Mesendoderm (in vitro differentiated cells): Measurements from ENCODE around the gene SLC30A1.

ENCODE experiments used
- DNase-seq: peaks from one replicate; pipeline ENCODE4 v3.0.0; 2013
- H2AK5ac ChIP-seq: 2 replicates; pipeline ENCODE4 v1.6.1; 2013; ENCODE audit warnings: low read length, inconsistent platforms
- H2BK120ac ChIP-seq: 2 replicates; pipeline ENCODE4 v1.6.1; 2013; ENCODE audit warnings: low read depth, mild to moderate bottlenecking, low read length, moderate library complexity, mixed read lengths
- H2BK15ac ChIP-seq: replicated peaks from 2 replicates; pipeline ENCODE4 v1.6.1; 2013; ENCODE audit warnings: low read depth, mild to moderate bottlenecking, moderate library complexity
- H2BK5ac ChIP-seq: 2 replicates; pipeline ENCODE4 v1.6.1; 2013; ENCODE audit warnings: low read length, inconsistent platforms
- H3K18ac ChIP-seq: 2 replicates; pipeline ENCODE4 v1.6.1; 2013; ENCODE audit warnings: mild to moderate bottlenecking, low read length, mixed read lengths
- H3K23ac ChIP-seq: one replicate; pipeline ENCODE4 v1.6.1; 2013; ENCODE audit warnings: low read length
- H3K27ac ChIP-seq: 2 replicates; pipeline ENCODE4 v1.5.1; 2013; ENCODE audit warnings: low read depth, mild to moderate bottlenecking, inconsistent platforms, low read length, moderate library complexity
- H3K27me3 ChIP-seq: 2 replicates; pipeline ENCODE4 v1.6.1; 2013; ENCODE audit warnings: low read length, control low read depth, mild to moderate bottlenecking, inconsistent platforms; ENCODE audit not compliant: insufficient read depth, poor library complexity
- H3K36me3 ChIP-seq: 2 replicates; pipeline ENCODE4 v1.6.1; 2013; ENCODE audit warnings: low read length, inconsistent platforms; ENCODE audit not compliant: control insufficient read depth, insufficient read depth
- H3K4ac ChIP-seq: one replicate; pipeline ENCODE4 v1.6.1; 2013; ENCODE audit warnings: low read depth, mild to moderate bottlenecking, low read length, moderate library complexity
- H3K4me1 ChIP-seq: 2 replicates; pipeline ENCODE4 v1.6.1; 2013; ENCODE audit warnings: low read depth, low read length, inconsistent platforms; ENCODE audit not compliant: control insufficient read depth
- H3K4me2 ChIP-seq: 2 replicates; pipeline ENCODE4 v1.6.1; 2013; ENCODE audit warnings: low read length
- H3K4me3 ChIP-seq: 2 replicates; pipeline ENCODE4 v1.5.1; 2013; ENCODE audit warnings: mild to moderate bottlenecking, low read length
- H3K56ac ChIP-seq: one replicate; pipeline ENCODE4 v1.6.1; 2013; ENCODE audit warnings: low read length
- H3K79me1 ChIP-seq: 2 replicates; pipeline ENCODE4 v1.6.1; 2013; ENCODE audit warnings: low read length, inconsistent platforms
- H3K79me2 ChIP-seq: 2 replicates; pipeline ENCODE4 v1.6.1; 2013; ENCODE audit warnings: mild to moderate bottlenecking, low read length; ENCODE audit not compliant: control insufficient read depth, insufficient read depth
- H3K9ac ChIP-seq: 2 replicates; pipeline ENCODE4 v1.6.1; 2013; ENCODE audit warnings: low read length, inconsistent platforms
- H4K5ac ChIP-seq: one replicate; pipeline ENCODE4 v1.6.1; 2013; ENCODE audit warnings: low read length
- H4K8ac ChIP-seq: one replicate; pipeline ENCODE4 v1.6.1; 2013; ENCODE audit warnings: low read depth, mild to moderate bottlenecking, control low read depth, low read length, moderate library complexity
- WGBS: extraction: QIAGEN DNeasy Blood & Tissue Kit; methylation state at CpG from one replicate; pipeline ENCODE4 v1.1.7; 2013; ENCODE audit warnings: low lambda C conversion rate, missing lambda C conversion rate; ENCODE audit not compliant: insufficient coverage; ENCODE audit errors: extremely low coverage; 5-methylcytosine and 5-hydroxymethylcytosine counted together

The SLC30A1 gene

DNA sequence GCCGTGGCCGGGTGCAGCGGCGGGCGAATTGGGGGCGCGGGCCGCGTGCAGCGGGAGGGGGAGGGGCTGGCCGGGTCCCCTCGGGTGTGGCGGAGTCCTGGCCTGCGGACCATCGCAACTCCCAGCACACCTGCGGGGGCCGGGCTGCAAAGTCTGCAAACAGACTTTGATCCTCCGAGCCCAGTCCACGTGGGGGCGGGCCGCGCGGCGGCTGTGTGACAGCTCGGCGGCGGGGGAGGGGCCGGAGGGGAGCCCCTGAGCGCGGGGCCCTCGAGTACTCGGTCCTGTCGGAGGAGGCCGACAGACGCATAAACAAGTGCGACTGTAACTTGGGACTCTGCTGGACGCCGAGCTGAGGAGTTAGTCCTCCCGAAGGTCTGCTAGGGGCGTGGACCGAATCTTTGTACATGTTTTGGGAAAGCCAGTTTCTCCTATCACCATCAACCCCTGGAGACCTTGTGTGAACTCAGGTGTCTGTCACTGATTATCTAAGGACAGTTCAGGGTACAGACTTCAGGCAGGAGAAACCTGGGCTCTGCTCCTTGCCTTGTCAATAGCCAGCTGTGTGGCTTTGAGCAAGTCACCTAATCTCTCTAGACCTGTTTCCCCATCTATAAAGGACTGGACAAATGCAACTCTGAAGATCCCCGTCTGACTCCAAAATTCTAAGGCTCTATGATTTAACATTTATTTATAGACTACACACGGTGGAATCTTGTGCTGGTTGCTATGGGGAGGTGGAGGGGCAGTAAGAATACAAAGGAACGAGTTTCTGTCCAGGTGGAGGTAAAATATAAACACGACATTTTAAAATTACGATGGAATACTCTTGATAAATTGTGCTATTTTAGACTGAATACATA is 710 bp upstream of the SLC30A1 start:
- no peak overlapping the region for H2BK5ac ChIP-seq
- H3K56ac ChIP-seq, result peak overlapping the region; percentile 65
- peaks cover 6% of the 10 kb centered on the region for H3K4me1 ChIP-seq
- no peaks in the 10 kb centered on the region for H3K79me1 ChIP-seq
- H3K23ac ChIP-seq, result no peak overlapping the region
- H3K27ac ChIP-seq, result no peak overlapping the region
- no peaks in the 10 kb centered on the region for H3K27me3 ChIP-seq
- H3K36me3 ChIP-seq, result no peaks in the 10 kb centered on the region
- DNase-seq, result peak; percentile 91
- H3K18ac ChIP-seq, result no peak overlapping the region
- no CpG with 5 or more reads among the region's 46 CpGs for WGBS
- H2BK120ac ChIP-seq, result no peak overlapping the region
- peak overlapping the region; percentile 29 for H3K4me3 ChIP-seq
- H4K5ac ChIP-seq, result no peak overlapping the region
- H3K4ac ChIP-seq, result no peak overlapping the region
- no peak overlapping the region for H2BK15ac ChIP-seq
- H3K79me2 ChIP-seq, result peaks cover 27% of the 10 kb centered on the region
- no peak overlapping the region for H2AK5ac ChIP-seq
- H4K8ac ChIP-seq, result no peak overlapping the region
- peak overlapping the region; percentile 49 for H3K9ac ChIP-seq
- H3K4me2 ChIP-seq, result peak overlapping the region; percentile 39

DNA sequence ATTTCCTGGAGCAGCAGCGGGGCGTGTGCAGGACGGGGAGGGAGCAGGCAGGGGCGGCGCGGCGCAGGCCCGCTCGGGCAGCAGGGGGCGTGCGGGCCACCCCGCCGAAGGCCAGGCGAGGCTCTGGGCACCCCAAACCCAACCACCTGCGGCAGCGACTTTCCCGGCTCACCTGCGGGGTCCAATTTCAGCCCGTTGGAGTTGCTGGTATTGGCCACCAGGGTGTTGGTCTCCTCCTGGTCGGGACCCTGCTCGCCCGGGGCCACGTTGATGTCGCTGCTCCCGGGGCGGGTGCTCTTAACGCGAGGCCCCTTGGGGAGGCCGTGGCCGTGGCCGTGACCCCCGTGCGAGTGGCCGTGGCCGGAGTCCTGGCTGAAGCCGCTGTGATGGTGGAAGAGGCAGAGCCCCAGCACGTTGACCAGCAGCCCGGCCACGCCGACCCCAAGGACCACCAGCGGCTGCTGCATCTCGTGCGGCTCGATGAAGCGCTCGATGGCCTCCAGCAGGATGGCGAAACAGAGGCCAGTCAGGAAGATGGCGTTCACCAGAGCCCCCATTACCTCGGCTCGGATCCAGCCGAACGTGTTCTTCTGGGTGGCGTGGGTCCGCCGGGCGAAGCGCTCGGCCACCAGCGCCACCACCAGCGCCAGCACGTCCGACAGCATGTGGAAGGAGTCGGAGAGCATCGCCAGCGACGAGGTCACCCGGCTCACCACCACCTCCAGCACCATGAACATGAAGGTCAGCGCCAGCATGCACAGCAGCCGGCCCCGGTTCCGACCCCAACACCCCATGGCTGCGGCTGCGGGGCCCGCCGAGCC is 932 bp downstream of the SLC30A1 start:
- no peak overlapping the region for H4K8ac ChIP-seq
- no CpG with 5 or more reads among the region's 75 CpGs for whole genome bisulfite sequencing
- no peak overlapping the region for H3K27ac ChIP-seq

DNA sequence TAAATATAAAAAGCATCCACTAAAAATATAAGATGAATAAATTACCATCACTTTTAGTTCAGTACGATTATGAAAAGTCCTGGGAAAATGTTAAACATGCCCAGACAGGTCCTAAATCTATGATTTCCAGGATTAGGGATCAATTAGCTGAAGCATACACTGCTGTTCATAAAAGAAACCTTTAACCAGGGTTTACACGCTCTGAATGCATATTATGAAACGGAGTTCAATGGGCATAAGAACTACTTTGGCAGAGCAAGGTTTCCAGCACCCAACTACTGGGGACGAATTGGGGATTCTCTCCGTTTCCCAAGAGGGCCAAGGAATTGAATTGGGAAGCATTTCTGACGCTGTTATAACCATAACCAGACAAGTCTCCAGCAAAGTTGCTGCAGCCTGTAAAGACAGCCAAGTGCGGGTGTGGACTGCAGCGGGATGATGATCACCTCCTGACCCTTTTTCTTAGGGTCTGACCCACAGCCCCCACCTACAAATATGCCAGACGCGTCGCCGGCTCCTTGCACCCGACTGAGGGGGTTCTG is 1.6 kb downstream of the SLC30A1 start:
- Histone ChIP-seq H2BK5ac (no peak overlapping the region), H3K36me3 (no peaks in the 10 kb centered on the region), H3K4me1 (peaks cover 6% of the 10 kb centered on the region), H3K18ac (no peak overlapping the region), H3K27me3 (no peaks in the 10 kb centered on the region), H2AK5ac (no peak overlapping the region), H3K4ac (no peak overlapping the region), H4K8ac (no peak overlapping the region), H3K79me1 (no peaks in the 10 kb centered on the region), H2BK15ac (no peak overlapping the region), H3K79me2 (peaks cover 27% of the 10 kb centered on the region), H4K5ac (no peak overlapping the region), H2BK120ac (no peak overlapping the region), H3K9ac (peak overlapping the region; percentile 87), H3K56ac (peak overlapping the region; percentile 91), H3K4me3 (peak overlapping the region; percentile 86), H3K4me2 (peak overlapping the region; percentile 45), H3K23ac (peak overlapping the region; percentile 70), H3K27ac (no peak overlapping the region)
- no peak for DNase-seq
- no CpG with 5 or more reads among the region's 13 CpGs for WGBS

More for the DNA sequence above, 932 bp downstream of the SLC30A1 start:
- peak overlapping the region; percentile 91 for H3K56ac ChIP-seq
- H3K36me3 ChIP-seq, result no peaks in the 10 kb centered on the region
- H3K4me3 ChIP-seq, result peak overlapping the region; percentile 86
- no peak overlapping the region for H2BK5ac ChIP-seq
- no peaks in the 10 kb centered on the region for H3K79me1 ChIP-seq
- H3K18ac ChIP-seq, result peak overlapping the region; percentile 35
- peak overlapping the region; percentile 45 for H3K4me2 ChIP-seq
- H3K27me3 ChIP-seq, result no peaks in the 10 kb centered on the region
- H2BK120ac ChIP-seq, result no peak overlapping the region
- H3K23ac ChIP-seq, result peak overlapping the region; percentile 90
- peak overlapping the region; percentile 87 for H3K9ac ChIP-seq
- H4K5ac ChIP-seq, result no peak overlapping the region
- H3K4ac ChIP-seq, result peak overlapping the region; percentile 4
- H3K79me2 ChIP-seq, result peaks cover 27% of the 10 kb centered on the region
- DNase-seq, result peak; percentile 90
- H2AK5ac ChIP-seq, result no peak overlapping the region
- no peak overlapping the region for H2BK15ac ChIP-seq
- peaks cover 6% of the 10 kb centered on the region for H3K4me1 ChIP-seq

DNA sequence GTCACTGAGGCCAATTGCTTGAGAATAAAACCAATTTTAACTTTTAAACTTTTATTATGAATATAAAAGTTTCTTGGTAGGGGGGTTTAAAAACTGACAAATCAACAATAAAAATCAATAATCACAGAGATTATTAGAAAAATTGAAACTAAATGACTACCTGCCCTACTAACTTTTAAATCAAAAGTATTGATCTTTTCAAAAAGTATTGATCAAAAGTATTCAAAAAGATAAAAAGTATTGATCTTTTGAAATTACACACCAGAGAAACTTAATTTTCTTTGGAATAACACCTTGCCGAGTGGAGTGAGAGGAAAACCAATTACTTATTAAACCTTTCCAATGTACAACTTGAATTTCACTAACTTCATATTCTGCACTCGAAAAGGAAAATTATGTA is 2.2 kb downstream of the SLC30A1 start:
- no peak overlapping the region for H2BK120ac ChIP-seq
- H3K4me2 ChIP-seq, result no peak overlapping the region
- no peaks in the 10 kb centered on the region for H3K36me3 ChIP-seq
- H4K8ac ChIP-seq, result no peak overlapping the region
- H3K27me3 ChIP-seq, result no peaks in the 10 kb centered on the region
- no peak overlapping the region for H3K23ac ChIP-seq
- no peak for DNase-seq
- no CpG with 5 or more reads among the region's 2 CpGs for WGBS
- no peak overlapping the region for H2BK5ac ChIP-seq
- no peak overlapping the region for H3K9ac ChIP-seq
- H3K18ac ChIP-seq, result no peak overlapping the region
- H2AK5ac ChIP-seq, result no peak overlapping the region
- H3K4ac ChIP-seq, result no peak overlapping the region
- no peak overlapping the region for H4K5ac ChIP-seq
- H3K56ac ChIP-seq, result no peak overlapping the region
- H3K4me3 ChIP-seq, result no peak overlapping the region
- peaks cover 6% of the 10 kb centered on the region for H3K4me1 ChIP-seq
- peaks cover 27% of the 10 kb centered on the region for H3K79me2 ChIP-seq
- no peak overlapping the region for H3K27ac ChIP-seq
- no peaks in the 10 kb centered on the region for H3K79me1 ChIP-seq
- no peak overlapping the region for H2BK15ac ChIP-seq

DNA sequence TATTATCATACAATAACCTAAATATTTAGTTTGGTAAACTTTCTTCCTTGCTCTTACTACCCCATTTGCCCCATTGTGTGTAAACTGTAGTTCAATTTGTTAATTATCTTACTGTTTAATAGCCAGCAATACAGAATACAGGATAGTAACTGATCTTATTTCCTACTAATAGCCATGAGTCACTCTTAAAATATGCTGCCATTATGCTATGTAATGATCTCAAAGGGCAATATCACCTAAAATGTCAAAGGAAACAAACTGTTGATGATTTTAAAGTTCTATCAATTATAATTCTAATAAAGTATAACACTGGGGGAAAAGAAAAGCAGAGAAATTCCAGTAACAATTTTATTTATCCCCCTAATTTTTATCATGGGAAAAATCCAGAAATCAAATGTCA is 4.3 kb downstream of the SLC30A1 start:
- Histone ChIP-seq H3K9ac (no peak overlapping the region), H3K4ac (no peak overlapping the region), H2BK5ac (no peak overlapping the region), H3K23ac (no peak overlapping the region), H3K56ac (no peak overlapping the region), H2AK5ac (no peak overlapping the region), H3K79me2 (peaks cover 27% of the 10 kb centered on the region), H3K4me3 (no peak overlapping the region), H3K27me3 (no peaks in the 10 kb centered on the region), H2BK15ac (no peak overlapping the region), H3K79me1 (no peaks in the 10 kb centered on the region), H3K27ac (no peak overlapping the region), H3K18ac (no peak overlapping the region), H3K36me3 (no peaks in the 10 kb centered on the region), H3K4me2 (no peak overlapping the region), H2BK120ac (no peak overlapping the region), H4K8ac (no peak overlapping the region), H4K5ac (no peak overlapping the region), H3K4me1 (no peaks in the 10 kb centered on the region)
- DNase-seq, result peak; percentile 5
